ENCODE data around the gene VAMP7.
"Not testable (repeated sequence)": the region's sequence is repeated elsewhere in the genome, so short reads cannot be mapped to it uniquely, and the experiment has no call there.

Gene VAMP7

DNA sequence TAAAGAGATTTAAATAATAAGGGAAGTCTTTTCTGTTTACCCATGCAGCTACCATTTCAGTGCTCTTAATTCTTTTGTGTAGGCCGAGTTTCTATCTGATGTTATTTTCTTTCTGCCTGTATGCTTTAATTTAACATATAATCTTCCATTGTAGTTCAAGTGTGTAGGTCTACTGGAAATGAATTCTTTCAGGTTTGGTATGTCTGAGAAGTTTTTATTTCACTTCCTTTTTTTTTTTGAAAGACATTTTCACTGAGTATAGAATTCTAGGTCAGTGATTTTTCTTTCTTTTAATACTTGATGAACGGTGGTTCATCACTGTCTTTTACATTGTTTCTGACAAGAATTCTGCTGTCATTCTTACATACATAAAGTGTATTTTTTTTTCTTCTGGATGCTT, 42.1 kb downstream of the VAMP7 start:
- no peak for DNase-seq

DNA sequence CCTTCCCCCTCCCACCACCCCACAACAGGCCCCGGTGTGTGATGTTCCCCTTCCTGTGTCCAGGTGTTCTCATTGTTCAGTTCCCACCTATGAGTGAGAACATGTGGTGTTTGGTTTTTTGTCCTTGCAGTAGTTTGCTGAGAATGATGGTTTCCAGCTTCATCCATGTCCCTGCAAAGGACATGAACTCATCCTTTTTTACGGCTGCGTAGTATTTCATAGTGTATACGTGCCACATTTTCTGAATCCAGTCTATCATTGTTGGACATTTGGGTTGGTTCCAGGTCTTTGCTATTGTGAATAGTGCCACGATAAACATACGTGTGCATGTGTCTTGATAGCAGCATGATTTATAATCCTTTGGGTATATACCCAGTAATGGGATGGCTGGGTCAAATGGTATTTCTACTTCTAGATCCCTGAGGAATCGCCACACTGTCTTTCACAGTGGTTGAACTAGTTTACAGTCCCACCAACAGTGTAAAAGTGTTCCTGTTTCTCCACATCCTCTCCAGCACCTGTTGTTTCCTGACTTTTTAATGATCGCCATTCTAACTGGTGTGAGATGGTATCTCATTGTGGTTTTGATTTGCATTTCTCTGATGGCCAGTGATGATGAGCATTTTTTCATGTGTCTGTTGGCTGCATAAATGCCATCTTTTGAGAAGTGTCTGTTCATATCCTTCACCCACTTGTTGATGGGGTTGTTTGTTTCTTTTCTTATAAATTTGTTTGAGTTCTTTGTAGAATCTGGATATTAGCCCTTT, 49.9 kb downstream of the VAMP7 start:
- not testable (repeated sequence) for DNase-seq

DNA sequence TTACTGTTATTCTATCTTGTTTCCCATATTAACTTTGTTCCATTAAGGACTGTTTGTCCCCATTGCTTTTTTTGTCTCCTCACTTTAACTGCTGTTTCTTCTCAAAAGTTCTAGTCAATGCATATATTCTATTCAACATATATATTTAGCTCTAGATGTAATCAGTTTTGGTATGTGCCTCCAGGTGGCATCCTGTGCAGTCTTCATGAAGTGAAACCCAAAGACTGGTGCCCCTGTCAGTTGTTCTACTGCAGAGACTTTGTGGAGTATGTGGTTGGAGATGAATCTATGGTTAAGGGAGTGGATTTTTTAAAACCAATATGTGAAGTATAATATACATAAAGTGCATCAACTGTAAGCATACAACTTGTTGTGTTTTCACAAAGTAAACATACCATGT, 57.0 kb downstream of the VAMP7 start:
- DNase-seq = no peak

DNA sequence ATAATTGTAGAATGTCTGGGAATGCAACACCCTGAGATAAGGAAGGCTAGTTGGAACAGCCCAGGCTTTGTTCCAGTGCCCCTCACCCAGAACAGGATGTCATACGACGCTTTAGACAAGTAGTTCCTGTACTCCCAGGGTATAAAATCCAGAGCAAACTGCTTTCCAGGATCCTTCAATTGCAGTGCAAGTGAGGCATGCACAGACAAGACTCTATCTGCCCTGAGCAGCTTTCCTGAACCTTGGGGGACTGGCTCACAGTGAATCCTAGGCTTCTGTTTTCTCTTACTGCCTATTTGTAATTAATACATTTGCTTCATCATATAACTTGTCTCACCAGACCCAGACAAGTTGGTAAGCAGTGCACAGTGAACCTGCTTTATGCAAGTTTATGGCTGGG, 68.0 kb downstream of the VAMP7 start:
- DNase-seq = no peak

DNA sequence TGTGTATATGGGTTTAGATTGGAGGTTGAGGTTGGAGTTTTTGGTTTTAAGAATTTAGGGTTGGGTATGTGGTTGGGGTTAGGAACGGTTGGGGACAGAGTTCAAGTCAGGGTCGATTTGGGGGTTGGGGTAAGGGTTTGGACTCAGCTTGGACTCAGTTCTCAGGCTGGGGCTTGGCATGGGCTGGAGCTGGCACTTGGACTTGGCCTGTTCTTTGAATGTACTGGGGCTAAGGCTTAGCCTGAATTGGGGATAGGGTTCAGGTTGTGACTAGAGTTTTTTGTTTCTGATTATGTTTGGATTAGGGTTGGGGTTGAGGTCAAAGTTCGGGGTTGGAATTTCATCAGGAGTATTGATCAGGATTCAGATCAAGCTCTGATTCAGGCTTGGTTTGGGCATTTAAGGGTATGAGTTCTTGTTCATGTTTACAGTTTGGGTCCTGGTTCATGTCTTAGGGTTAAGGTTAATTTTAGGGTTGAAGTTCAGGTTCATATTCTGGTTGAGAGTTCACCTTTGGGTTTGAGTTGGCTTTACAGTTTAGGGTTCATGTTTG, 70.2 kb downstream of the VAMP7 start:
- DNase-seq = no peak

DNA sequence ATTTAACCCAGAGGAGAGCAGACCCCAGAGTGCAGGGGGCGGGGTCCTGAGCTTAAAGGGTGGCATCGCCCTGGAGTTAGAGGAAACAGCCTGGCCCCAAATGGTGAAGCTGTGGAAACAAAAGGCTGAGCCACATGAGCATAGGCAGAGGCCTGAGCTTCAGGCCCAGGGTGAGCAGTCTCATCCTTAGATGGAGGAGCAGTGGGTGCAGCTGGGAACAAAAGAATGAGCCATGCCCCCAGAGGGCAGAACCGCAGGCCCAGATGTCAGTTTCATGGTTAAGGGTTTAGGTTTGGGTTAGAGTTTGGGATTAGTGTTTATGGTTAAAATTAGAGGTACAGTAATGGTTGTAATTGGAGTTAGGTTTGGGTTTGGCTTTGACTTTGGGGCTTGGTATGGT, 71.9 kb downstream of the VAMP7 start:
- no peak for DNase-seq

DNA sequence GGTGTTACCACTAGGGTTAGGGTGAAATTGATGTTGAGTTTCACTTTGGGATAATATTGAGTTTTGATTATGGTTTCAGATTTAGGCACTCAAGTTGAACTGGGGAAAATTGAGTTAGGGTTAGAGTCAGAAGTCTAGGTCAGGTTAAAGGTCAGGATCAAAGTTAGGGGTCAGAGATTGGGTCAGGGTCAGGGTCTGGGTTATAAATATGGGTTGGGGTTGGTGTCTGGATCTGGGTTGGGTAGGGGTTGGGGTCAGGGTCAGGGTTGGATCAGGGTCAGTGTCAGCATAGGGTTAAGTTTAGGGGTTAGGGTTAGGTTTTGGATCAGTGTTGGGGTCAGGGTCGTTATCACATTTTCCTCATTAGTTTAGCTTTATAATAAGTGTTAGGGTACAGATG, 73.6 kb downstream of the VAMP7 start:
- no peak for DNase-seq

DNA sequence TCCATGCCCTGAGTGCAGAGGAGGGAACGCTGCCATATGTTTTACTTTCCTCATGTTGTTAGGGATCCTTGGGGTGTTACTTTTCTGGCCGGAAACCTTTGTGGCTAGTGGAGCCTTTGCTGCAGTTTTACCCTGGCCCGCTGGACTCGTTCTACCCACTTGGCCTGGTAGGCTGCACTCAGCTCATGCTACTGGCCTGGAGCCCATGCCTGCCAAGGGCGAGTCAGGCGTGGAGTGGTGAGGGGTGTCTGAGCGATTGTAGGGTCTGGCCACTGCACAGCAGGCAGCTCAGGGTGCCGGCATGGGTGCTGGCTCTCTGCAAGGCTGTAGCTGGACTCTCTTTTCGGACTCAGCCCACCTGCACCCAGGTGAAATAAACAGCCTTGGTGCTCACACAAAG, 75.0 kb downstream of the VAMP7 start:
- DNase-seq = no peak

DNA sequence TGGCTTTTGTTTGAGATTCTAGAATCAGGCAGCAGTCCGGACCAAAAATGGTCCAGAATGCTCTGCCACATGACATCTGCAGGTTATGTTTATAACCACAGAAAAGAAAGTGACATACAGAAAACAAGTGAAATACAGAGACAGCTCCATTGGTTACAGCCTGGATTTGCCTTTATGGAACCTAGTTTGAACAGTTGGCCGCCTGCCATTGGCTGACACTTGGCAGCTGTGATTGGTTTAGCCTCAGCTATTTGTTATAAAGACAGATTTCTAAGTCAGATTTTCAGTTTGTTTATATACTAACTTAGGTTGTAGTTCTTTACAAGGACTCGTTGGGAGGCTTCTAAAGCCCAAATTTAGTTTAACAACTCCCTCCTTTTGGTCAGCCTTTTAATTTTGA, 75.5 kb downstream of the VAMP7 start:
- DNase-seq = no peak

DNA sequence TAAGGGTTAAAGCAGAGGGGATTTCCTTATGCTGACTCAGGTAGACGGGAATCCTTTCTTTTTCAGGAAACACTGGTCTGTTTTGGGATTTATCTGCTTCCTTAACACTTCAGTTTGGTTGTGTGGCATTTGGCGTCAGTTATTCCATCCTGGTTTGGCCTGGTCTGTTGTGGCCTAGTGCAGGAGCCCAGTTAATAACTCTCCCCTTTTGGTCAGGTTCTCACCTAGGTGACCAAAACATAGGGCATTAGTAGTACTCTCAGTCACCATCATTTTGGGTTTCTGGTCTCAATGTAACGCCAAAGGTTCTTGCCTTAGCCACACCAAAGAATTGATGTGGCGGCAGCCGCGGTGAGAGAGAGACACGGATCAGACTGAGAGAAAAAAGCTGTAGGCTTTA, 76.7 kb downstream of the VAMP7 start:
- no peak for DNase-seq

DNA sequence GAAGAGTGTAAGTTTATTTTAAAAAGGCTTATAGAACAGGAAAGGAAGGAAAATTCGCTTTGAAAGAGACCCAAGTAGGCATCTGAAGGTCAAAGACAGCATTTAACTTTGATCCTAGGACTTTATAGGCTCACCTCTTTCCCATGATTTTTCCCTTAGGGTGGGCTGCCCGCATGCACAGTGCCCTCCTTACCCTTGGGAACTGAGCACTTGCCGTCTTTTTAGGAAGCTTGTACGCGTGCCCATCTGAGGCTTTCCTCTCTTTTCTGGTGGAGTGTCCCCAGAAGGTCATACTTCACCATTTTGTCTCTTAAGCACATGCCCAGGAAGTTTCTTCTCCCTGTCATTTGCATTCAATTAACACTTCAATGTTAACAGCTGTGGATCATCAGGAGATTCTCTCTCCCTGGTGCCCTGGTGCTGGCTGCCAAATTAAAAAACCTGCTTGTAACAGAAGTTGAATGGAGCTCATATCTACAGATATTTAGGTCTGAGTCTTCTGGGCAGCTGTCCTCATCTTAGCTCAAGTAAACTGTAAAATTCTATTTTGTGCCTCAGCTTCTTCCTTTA, 78.0 kb downstream of the VAMP7 start:
- no peak for DNase-seq

DNA sequence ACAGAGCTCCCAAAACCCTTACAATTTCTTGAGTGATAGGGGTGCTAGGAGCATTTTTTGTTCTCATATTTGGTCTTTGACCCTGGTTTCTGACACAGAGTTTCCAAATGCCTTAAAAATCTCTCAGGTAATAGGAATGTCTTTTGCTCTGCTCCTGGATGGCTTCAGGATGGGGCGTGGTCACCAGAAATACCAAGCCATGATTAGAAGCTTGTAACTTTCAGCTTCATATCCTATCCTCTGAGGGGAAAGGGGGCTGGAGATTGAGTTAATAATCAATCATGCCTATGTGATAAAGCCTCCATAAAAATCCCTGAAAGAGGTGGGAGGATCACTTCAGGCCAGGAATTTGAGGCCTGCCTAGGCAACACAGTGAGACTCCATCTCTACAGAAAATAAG, 81.8 kb downstream of the VAMP7 start:
- DNase-seq = no peak

DNA sequence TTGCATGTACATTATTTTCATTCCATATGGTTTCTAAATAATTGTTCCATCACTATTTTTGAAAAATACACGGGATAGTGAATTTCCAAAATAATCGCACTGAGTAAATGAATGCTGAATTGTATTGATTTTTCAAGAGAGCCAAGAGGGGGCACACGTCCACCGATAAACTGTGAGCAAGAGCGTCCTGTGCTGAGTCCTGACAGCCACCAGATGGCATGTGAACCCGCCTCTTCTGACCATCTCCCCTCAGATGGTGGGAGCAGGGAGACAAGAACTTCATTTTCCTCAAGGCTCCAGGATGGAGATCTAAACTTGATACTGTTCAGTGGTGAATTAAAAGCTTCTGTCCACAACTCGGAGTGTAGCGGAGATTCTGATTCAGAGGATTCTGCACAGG, 85.7 kb downstream of the VAMP7 start:
- no peak for DNase-seq

DNA sequence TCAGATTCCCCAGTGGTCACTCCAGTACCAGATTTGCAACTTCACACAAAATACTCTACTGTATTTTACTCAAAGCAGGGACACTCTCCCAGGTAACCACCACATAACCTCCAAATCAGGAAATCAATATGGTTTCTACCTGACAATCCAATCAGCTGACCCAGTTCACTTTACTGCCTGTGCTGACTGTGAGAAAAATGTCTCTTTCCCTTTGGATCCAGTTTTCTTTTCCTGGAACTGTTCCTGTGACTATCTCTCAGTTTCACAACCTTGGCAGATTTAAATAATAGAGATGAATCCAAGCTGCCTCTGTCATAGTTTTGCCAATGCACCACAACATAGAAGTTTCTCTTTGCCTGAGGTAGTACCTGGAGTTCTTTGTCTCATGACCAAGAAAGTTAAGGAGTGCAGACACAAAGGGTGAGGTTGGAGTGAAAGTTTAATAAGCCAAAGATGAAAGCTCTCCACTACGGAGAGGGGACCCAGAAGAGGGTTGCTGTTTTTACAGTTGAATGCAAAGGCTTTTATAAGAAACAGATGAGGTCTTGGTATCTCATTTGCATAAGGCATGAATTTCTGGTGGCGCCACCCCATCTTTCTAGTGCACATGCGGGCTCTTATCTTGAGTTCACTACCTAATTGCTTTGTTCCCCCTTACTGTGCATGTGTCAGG, 86.6 kb downstream of the VAMP7 start:
- DNase-seq = no peak

DNA sequence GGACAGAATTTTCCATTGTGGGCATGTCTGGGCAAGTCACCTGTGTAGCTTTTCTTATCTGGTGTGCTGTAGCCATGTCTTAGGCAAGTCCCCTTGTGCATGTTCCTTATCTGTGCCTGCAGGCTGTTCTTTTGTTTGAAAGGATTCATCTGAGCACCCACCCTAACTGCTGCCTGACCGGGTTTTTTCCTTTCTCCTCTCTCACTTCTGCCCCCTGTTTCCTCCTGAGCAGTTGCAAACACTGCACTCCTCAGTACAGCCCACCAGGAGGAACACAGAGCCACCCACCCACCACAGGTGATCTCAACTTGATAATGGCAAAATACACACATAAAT, 87.1 kb downstream of the VAMP7 start:
- no peak for DNase-seq

DNA sequence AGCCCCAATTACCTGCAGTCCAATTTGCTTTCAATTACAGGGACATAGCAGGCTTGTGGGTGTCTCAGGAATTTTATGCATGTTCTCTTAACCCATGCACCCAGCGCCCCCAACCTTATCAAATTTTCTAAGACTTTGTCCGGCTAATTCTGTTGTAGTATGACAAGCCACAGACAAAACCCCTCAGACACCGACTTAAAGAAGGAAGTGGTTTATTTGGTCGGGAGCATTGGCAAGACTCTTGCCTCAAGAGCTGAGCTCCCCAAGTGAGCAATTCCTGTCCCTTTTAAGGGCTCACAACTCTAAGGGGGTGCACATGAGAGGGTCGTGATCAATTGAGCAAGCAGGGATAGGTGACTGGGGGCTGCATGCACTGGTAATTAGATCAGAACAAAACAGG, 87.6 kb downstream of the VAMP7 start:
- no peak for DNase-seq

DNA sequence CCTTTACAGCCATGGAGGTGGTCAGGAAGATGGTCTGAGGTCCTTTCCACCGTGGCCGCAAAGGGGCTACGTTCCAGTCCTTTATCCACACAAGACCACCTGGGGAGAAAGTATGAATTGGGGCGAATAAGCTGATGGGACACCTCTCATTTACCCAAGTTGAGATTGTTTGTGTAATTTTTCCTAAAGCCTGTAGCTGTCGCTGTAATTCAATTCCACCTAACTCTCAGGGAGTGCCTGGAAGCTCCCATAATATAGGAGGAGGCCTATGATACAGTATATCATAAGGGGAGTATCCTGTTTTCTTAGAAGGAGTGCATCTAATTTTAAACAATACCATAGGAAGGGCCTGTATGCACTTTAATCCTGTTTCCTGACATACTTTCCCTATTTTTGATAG, 90.5 kb downstream of the VAMP7 start:
- DNase-seq = not testable (repeated sequence)

DNA sequence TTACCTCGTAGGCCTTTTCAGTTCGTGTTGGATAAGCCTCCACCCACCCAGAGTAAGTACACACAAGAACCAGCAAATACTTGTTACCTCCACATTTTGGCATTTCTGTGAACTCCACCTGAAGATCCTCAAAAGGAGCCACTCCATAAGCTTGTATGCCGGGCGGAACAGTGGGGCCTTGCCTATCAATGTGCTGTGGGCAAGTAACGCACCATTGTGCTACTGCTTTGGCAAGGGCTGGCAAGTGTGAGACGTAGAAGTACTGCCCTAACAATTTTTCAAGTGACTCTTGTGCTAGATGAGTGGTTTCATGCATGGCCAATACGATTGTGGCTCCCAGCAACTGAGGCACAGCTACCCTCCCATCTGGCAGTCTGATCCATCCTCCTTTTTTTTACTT, 91.1 kb downstream of the VAMP7 start:
- DNase-seq = not testable (repeated sequence)

DNA sequence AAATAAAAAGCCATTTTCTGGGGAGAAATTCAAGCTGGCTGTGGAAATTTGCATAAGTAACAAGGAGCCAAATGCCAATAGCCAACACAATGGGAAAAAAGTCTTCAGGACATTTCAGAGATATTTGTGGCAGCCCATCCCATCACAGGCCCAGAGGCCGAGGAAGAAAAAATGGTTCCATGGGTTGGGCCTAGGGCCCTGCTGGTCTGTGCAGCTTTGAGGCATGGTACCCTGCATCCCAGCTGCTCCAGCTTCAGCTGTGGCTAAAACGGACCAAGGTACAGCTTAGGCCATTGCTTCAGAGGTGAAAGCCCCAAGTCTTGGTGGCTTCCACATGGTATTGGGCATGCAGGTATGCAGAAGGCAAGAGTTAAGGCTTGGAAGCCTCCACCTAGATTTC, 102.2 kb downstream of the VAMP7 start:
- no peak for DNase-seq

DNA sequence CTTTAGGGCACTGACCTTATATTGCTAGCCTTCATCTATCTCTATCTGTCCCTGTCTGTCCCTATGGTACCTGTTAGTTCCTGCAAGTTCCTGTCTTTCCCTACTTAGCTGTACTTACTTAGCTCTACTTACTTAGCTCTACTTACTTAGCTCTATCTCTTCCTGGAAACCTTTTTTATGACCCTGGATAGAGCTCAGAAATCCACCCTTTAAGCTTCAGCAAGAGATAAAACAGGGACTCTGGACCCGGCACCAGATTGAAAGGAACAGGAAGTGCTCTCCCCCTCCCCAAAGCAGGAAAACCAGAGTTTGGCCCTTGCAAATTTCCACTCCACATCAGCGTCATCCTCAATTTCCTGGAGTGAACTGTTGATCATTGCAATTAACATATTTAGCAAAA, 104.1 kb downstream of the VAMP7 start:
- DNase-seq = no peak

DNA sequence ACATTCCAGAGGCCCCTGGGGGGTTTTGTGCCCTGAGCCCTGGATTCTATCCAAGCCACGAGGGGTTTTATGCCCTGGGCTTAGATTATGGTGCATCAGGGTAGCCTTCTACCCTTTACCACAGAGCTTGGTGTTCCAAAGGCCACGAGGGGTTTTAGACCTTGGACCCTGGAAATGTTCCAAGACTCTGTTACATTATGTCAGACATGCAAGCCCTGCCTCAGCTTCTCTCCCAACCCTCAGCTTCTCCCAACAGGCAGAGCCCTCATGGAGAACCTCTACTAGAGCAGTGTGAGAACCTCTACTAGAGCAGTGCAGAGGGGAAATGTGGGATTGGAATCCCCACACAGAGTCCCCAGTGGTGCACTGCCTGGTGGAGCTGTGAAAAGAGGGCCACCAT, 105.8 kb downstream of the VAMP7 start:
- DNase-seq = not testable (repeated sequence)

DNA sequence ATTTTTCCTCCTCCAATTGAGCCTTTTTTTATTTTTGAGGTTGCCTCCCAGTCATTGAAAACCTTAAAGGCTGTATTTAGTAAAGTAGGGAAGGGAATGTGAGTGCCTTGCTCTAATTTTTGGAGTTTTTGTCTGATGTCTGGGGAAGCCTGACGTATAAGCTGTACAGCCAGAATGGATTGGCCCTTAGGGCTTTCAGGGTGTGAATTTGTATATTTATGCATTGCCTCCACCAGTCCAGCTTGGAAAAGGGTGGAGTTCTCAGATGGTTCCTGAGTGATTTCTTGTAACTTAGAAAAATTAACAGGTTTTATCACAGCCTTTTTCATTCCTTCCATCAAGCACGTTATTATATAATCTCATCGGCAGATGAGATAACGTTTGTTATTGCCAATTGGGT, 107.7 kb downstream of the VAMP7 start:
- DNase-seq = no peak

Measured in left hindlimb (tissue), 1 donor.